ENCODE measurements around the gene CREB3L2. TPM values are rescaled to one million over a fixed set of nuclear protein-coding genes. Genes with fewer than 3 reads are reported as not detected.

CREB3L2 gene
- total and polyA plus RNA-seq, 2 of the 4 experiments (the other 2 are of a cell fraction) = 42.3 to 57.9 TPM

- Histone ChIP-seq H3K4me3 (ENCODE audit: insufficient read depth, low read depth, low read length) (no peak overlapping the region), H3K4me2 (ENCODE audit: low read depth, low read length) (no peak overlapping the region), H3K36me3 (ENCODE audit: control insufficient read depth, insufficient read depth, low read length) (no peaks in the 10 kb centered on the region), H3K79me1 (ENCODE audit: low read depth in 1 of 2, low read length in 2 of 2) (no peaks in the 10 kb centered on the region), H2BK5ac (ENCODE audit: low read depth, low read length, poor library complexity, severe bottlenecking) (no peak overlapping the region), H3K14ac (replicated peaks; ENCODE audit: low read depth, low read length) (no peak overlapping the region), H3K9me1 (ENCODE audit: insufficient read depth, low read length) (no peaks in the 10 kb centered on the region), H3K4ac (ENCODE audit: low read depth, low read length) (no peak overlapping the region), H2BK120ac (ENCODE audit: low read depth, low read length) (no peak overlapping the region), H3K27ac (ENCODE audit: insufficient read depth, low read length) (no peak overlapping the region), H3K27me3 (ENCODE audit: control insufficient read depth, insufficient read depth, low read length) (peaks cover 8% of the 10 kb centered on the region), H4K5ac (ENCODE audit: low read depth, low read length) (no peak overlapping the region), H4K8ac (ENCODE audit: low read depth in 2 of 2, low read length in 2 of 2) (no peak overlapping the region), H4K20me1 (ENCODE audit: insufficient read depth, low read length) (no peaks in the 10 kb centered on the region), H3K9me3 (ENCODE audit: control insufficient read depth, insufficient read depth, low read length) (no peaks in the 10 kb centered on the region), H2AFZ (replicated peaks; ENCODE audit: low read length, poor library complexity) (no peak overlapping the region), H2BK20ac (ENCODE audit: low read depth, low read length) (no peak overlapping the region), H3K4me1 (ENCODE audit: control insufficient read depth, insufficient read depth, low read length) (no peaks in the 10 kb centered on the region), H3K56ac (ENCODE audit: extremely low read depth, insufficient read depth, low read length) (no peak overlapping the region), H2AK9ac (replicated peaks; ENCODE audit: low read depth, low read length, poor library complexity) (no peak overlapping the region), H3K23ac (ENCODE audit: low read depth, low read length) (no peak overlapping the region), H2BK15ac (ENCODE audit: low read depth, low read length) (no peak overlapping the region), H3K18ac (ENCODE audit: low read depth, low read length) (no peak overlapping the region), H2AK5ac (ENCODE audit: low read depth, low read length) (no peak overlapping the region), H3K9ac (ENCODE audit: low read depth, low read length) (no peak overlapping the region), H4K91ac (ENCODE audit: insufficient read depth, low read depth, low read length) (no peak overlapping the region)
- intact Hi-C loops (cut with micrococcal nuclease) (no loop called here), dilution Hi-C loops (cut with HindIII; ENCODE audit: low sequenced_read_pairs, unreplicated experiment) (no loop called here), in situ Hi-C loops (cut with MboI; ENCODE audit: low sequenced_read_pairs) (loop anchor here (10.0 kb wide), 1 partner anchor 705 kb away; no protein-coding TSS in a partner anchor)
- POLR2A ChIA-PET (ENCODE audit: unreplicated experiment) = no interaction called here
- CTCF ChIA-PET = no interaction called here
- TF ChIP-seq CHD1 (IDR thresholded peaks at IDR 0.05; ENCODE audit: low read depth, low read length) = no peak
- BruUV-seq (replicated peaks) = no TSS peak
- DNase-seq = no peak
- ATAC-seq (ENCODE audit: low read depth) = no peak
- WGBS, 2 experiments (ENCODE audit: extremely low coverage in 2 of 2, insufficient read length in 1 of 2) = no CpG with 5 or more reads among the region's 2 CpGs
These were observed 28.1 kb upstream of the CREB3L2 start for GRCh38 chr7:138029941-138030340.
